ENCODE data around the gene SPO11. TPM values are rescaled to one million over a fixed set of nuclear protein-coding genes. Genes with fewer than 3 reads are reported as not detected.

SPO11 gene
- total and polyA plus RNA-seq, 9 of the 15 experiments (the other 6 are each of a cell fraction or from before 2014, with no cell fraction given): not detected

GRCh38 chr20:57388953-57389694, 59.5 kb downstream of the SPO11 start (continued):
- TF ChIP-seq TRIM25 (IDR thresholded peaks at IDR 0.05; ENCODE audit: borderline replicate concordance) (no peak), ZNF551 (CRISPR knock-in tag; IDR thresholded peaks at IDR 0.05) (no peak), CLOCK (CRISPR knock-in tag; IDR thresholded peaks at IDR 0.05; ENCODE audit: borderline replicate concordance) (no peak), XRCC3 (IDR thresholded peaks at IDR 0.05) (no peak), KLF10 (CRISPR knock-in tag; IDR thresholded peaks at IDR 0.05) (no peak), MAX (CRISPR knock-in tag; IDR thresholded peaks at IDR 0.05) (no peak), PML (IDR thresholded peaks at IDR 0.05; ENCODE audit: low read length) (no peak), COPS2 (conservative IDR thresholded peaks at IDR 0.05) (no peak), ZNF764 (CRISPR knock-in tag; IDR thresholded peaks at IDR 0.05; ENCODE audit: low read depth) (no peak), ZNF785 (CRISPR knock-in tag; IDR thresholded peaks at IDR 0.05) (no peak), ZBTB2 (IDR thresholded peaks at IDR 0.05) (no peak), ZNF639 (CRISPR knock-in tag; conservative IDR thresholded peaks at IDR 0.05 in 1 of 2, IDR thresholded peaks at IDR 0.05 in 1 of 2) (peak in 1 of 2 experiments; percentile 72; a peak in 2 of 4 replicates), HDAC1 (IDR thresholded peaks at IDR 0.05) (0 out of 4 replicates have a peak, but pooled peaks of 1 of the 2 experiments have one; percentile 13), ETS1 (conservative IDR thresholded peaks at IDR 0.05; ENCODE audit: control insufficient read depth, low read depth, low read length) (peak; percentile 68; the same call in 1 of the 2 replicates), POLR2B (IDR thresholded peaks at IDR 0.05; ENCODE audit: low read depth, partially characterized antibody) (no peak), ZNF436 (CRISPR knock-in tag; IDR thresholded peaks at IDR 0.05) (no peak), SNIP1 (IDR thresholded peaks at IDR 0.05; ENCODE audit: low read depth) (no peak), E2F3 (CRISPR knock-in tag; IDR thresholded peaks at IDR 0.05) (no peak), MCM3 (IDR thresholded peaks at IDR 0.05) (no peak)
